ENCODE results near the gene ATP13A5.

ATP13A5 gene

DNA sequence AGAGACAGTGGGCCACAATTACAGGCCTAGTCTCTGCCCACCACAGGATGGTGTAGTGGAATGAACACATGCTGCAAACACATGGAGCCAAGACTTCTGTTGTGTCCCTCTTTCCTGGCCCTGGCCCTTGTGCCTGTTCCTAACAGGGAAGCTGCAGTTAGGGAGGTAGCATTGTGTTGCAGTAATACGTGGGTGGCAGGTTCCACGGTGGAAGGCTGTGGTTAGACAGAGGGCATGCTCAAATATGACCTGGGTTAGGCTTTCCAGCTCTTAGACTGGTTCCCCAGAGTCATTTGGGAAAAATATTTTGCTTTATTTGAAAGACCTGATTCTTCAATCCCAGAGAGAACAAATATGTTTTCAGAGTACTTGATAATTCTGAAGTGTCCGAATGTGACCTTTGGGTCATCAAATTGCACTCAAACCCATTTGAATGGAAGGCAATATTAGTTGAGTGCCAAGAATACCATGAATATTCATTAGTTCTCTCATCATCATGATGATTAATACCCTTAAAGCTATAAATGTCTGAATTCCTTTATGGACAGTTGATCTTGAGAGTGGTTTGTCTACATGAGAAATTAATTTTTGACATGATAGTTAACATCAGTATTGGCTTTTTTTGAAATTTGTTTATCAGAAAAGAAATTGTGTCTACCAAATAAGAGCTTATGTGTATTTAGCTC, 109.1 kb downstream of the ATP13A5 start:
- Histone ChIP-seq H3K4me3 (no peak overlapping the region), H3K27ac (no peak overlapping the region)
- DNase-seq (ENCODE audit: low spot score), result no peak
- TF ChIP-seq, protein P1, sequence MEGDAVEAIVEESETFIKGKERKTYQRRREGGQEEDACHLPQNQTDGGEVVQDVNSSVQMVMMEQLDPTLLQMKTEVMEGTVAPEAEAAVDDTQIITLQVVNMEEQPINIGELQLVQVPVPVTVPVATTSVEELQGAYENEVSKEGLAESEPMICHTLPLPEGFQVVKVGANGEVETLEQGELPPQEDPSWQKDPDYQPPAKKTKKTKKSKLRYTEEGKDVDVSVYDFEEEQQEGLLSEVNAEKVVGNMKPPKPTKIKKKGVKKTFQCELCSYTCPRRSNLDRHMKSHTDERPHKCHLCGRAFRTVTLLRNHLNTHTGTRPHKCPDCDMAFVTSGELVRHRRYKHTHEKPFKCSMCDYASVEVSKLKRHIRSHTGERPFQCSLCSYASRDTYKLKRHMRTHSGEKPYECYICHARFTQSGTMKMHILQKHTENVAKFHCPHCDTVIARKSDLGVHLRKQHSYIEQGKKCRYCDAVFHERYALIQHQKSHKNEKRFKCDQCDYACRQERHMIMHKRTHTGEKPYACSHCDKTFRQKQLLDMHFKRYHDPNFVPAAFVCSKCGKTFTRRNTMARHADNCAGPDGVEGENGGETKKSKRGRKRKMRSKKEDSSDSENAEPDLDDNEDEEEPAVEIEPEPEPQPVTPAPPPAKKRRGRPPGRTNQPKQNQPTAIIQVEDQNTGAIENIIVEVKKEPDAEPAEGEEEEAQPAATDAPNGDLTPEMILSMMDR (IDR thresholded peaks at IDR 0.05), result no peak

DNA sequence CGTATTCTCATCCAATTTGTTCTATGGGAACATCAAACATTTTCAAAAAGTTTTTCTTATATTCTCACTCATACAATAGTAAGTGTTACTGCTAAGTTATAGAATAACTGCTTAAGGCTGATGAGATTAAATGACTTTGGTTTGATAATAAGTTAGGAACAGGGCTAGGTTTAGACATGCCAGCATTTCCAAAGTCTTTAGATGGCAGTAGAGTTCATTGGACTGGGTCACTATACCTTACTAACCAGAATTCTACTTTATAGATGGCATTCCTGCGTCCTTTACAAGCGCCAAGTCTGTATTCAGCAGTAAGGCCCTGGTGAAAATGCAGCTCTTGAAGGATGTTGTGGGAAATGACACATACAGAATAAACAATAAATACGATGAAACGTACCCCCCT, 115.8 kb downstream of the ATP13A5 start:
- DNase-seq (ENCODE audit: low spot score), result no peak
- no peak overlapping the region for H3K4me3 ChIP-seq

DNA sequence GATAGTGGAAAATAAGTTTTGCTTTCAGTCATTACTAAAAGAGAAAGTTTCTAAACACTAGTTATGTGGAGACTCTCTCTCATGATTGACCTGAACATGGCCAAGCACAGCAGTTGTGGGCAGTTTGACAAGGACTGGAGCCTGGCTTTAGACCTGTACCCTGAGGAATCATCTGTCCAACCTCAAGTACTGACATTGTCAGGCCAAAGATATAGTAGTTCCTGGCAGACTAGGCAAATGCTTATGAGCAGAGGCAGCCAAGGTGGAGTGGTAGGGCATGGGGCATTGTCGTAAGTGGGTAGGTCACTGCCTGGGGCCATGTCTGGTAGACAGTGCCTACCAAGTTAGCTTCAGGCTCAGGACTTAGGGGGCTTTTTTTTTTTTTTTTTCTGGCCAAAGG, 116.6 kb downstream of the ATP13A5 start:
- TF ChIP-seq, protein P1 (IDR thresholded peaks at IDR 0.05), result no peak
- H3K27ac ChIP-seq, result no peak overlapping the region
- H3K4me3 ChIP-seq, result no peak overlapping the region
- DNase-seq (ENCODE audit: low spot score), result no peak

More for the DNA sequence above, 115.8 kb downstream of the ATP13A5 start:
- TF ChIP-seq, protein P1 (IDR thresholded peaks at IDR 0.05), result no peak
- H3K27ac ChIP-seq, result no peak overlapping the region

DNA sequence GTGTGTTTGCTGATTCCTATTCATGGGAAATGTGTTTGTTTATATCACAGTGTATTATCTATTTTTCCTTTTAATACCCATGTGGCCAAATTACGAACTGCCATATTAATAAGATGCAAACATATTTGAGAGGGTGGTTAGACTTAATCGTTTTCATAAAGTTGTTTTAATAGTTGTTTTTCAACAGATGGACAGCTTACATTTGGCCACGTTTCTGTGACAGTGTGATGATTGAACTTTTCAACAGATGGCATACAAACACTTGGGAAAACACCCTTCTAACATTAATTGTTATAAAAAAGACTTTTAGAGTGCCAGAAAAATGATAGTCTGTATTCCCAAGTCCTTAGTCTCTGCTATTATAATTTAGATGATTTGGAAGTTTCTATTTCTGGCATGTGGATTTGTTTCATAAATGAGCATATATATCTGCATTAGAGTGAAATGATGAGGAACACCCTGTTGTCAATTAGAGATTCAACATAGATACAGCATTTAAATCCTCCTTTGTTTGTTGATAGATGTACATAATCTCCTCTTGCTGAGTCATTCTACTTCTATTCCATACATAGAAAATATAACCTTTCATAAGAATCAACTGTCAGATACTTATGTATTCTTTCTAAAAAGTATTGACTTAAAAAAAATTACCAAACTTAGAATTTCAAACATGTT, 124.4 kb downstream of the ATP13A5 start:
- no peak overlapping the region for H3K27ac ChIP-seq
- TF ChIP-seq, protein P1 (IDR thresholded peaks at IDR 0.05), result no peak
- H3K4me3 ChIP-seq, result no peak overlapping the region
- no peak for DNase-seq (ENCODE audit: low spot score)

DNA sequence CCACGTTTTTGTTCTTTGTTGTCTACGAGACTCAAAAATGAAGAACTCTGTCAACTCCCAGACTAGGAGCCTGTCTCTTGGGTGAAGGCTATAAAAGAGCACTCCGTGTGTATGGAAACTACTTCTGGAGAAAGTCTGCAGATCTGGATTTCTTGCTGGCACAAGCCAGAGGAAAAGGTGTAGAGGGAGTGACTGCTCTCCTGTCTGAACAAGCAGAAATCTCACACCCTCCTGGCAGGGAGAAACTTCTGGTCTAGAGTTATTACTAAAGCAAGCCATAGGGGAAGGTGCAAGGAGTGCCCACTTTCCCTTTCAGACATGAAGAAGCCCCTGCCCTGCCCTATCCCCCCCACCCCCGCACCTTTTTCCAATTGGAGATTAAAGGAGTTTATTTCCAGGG, 128.1 kb downstream of the ATP13A5 start:
- Histone ChIP-seq H3K27ac (no peak overlapping the region), H3K4me3 (no peak overlapping the region)
- TF ChIP-seq, protein P1 (IDR thresholded peaks at IDR 0.05), result no peak
- DNase-seq (ENCODE audit: low spot score), result no peak

DNA sequence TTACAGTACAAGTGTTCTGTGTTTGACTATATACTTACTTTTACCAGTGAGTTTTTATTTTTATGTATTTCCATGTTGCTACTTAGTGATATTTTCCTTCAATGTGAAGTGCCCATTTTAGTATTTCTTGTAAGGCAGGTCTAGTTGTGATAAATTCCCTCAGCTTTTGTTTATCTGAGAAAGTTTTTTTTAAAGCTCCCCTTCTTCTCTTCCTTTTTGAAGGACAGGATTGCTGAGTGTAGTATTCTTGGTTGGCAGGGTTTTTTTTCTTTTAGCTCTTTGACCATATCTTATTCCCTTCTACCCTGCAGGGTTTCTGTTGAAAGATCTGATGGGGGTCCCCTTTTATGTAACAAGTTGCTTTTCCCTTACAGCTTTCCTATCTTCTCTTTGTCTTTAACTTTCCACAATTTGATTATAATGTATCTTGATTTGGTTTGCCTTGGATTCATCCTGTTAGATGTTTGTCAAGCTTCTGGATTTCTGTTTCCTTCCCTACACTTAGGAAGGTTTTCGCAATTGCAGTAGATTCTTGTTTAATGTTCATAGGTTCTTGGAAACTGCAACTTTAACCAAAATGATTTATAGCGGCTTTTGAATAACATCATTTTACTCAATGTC, 129.6 kb downstream of the ATP13A5 start:
- Histone ChIP-seq H3K27ac (no peak overlapping the region), H3K4me3 (no peak overlapping the region)
- DNase-seq (ENCODE audit: low spot score), result no peak
- TF ChIP-seq, protein P1 (IDR thresholded peaks at IDR 0.05), result no peak
